Endothelial cell of umbilical vein (primary cell): ENCODE data around the gene MDFIC. TPM values are rescaled to one million over a fixed set of nuclear protein-coding genes. Genes with fewer than 3 reads are reported as not detected.

Experiments
- BruUV-seq: library from RNA; stranded (reverse); fragments of 400-500 nt; replicated peaks from 2 replicates; lab custom pipeline; 2021; lab: Mats Ljungman, UMichigan
- CTCF ChIA-PET: fragments of 300-600, 350-600 bp; sonication (Branson Sonifier 250); formaldehyde crosslinking; loops from one replicate; lab custom pipeline; 2021; ENCODE audit warnings: antibody characterized with exemption, inconsistent platforms; lab: Charles Lee
- POLR2A ChIA-PET: fragments of 300-600, 350-600 bp; sonication (Branson Sonifier 250); formaldehyde crosslinking; loops from one replicate; lab custom pipeline; 2021; ENCODE audit warnings: antibody characterized with exemption, inconsistent platforms; lab: Charles Lee
- DNase-seq: peaks from one replicate; pipeline ENCODE4 v3.0.0-alpha.2; 2011; ENCODE audit warnings: low read depth, low spot score
- FAIRE-seq: peaks from 2 replicates; lab custom pipeline; 2011; peaks lifted over from hg19 to GRCh38; lab: Jason Lieb, UNC
- H2AFZ ChIP-seq: 2 replicates; pipeline ENCODE4 v1.6.0; 2012; ENCODE audit warnings: low read depth, low read length, control low read depth, inconsistent platforms
- H3K27ac ChIP-seq: 2 replicates; pipeline ENCODE4 v1.5.1; 2011; ENCODE audit warnings: low read depth, mild to moderate bottlenecking, control low read depth, low read length, moderate library complexity; ENCODE audit not compliant: insufficient read depth
- H3K27me3 ChIP-seq, 2 experiments: 2 replicates each; pipeline versions ENCODE4 v1.6.0 to v1.6.1; 2011; ENCODE audit warnings: low read length in 2 of 2, mixed read lengths in 1 of 2; ENCODE audit not compliant: control insufficient read depth in 2 of 2, insufficient read depth in 2 of 2
- H3K36me3 ChIP-seq, 2 experiments: 2 replicates in 1 of 2; 3 replicates in 1 of 2; pipeline ENCODE4 v1.5.1; 2011; ENCODE audit warnings: low read length in 2 of 2, mild to moderate bottlenecking in 1 of 2, moderate library complexity in 1 of 2; ENCODE audit not compliant: control insufficient read depth in 2 of 2, insufficient read depth in 2 of 2; ENCODE audit errors: extremely low read depth in 1 of 2
- H3K4me1 ChIP-seq: 3 replicates; pipeline ENCODE4 v1.5.1; 2011; ENCODE audit warnings: mild to moderate bottlenecking, low read length; ENCODE audit not compliant: control insufficient read depth, insufficient read depth; ENCODE audit errors: extremely low read depth
- H3K4me2 ChIP-seq: 2 replicates; pipeline ENCODE4 v1.6.1; 2011; ENCODE audit warnings: low read length, control low read depth, mixed read lengths; ENCODE audit not compliant: insufficient read depth
- H3K4me3 ChIP-seq, 3 experiments: fragments of 200-600 bp in 1 of 3; sonication (generic), shearing (Covaris generic) in 1 of 3; replicated peaks in 1 of 3; 2 replicates each; pipeline ENCODE4 v1.5.1; 2011 to 2016; ENCODE audit warnings: control low read depth in 3 of 3, low read length in 3 of 3, mild to moderate bottlenecking in 2 of 3, inconsistent platforms in 1 of 3, low read depth in 1 of 3, moderate library complexity in 1 of 3; ENCODE audit not compliant: insufficient read depth in 1 of 3
- H3K79me2 ChIP-seq: 2 replicates; pipeline ENCODE4 v1.6.0; 2012; ENCODE audit warnings: low read length, inconsistent platforms; ENCODE audit not compliant: control insufficient read depth, insufficient read depth
- H3K9ac ChIP-seq: replicated peaks from 2 replicates; pipeline ENCODE3; 2011; ENCODE audit warnings: low read length, control low read depth; ENCODE audit not compliant: insufficient read depth; ENCODE audit errors: extremely low read depth
- H3K9me1 ChIP-seq: replicated peaks from 3 replicates; pipeline ENCODE4 v1.6.0; 2011; ENCODE audit warnings: mild to moderate bottlenecking, low read length; ENCODE audit not compliant: control insufficient read depth, insufficient read depth; ENCODE audit errors: extremely low read depth
- H3K9me3 ChIP-seq: replicated peaks from 2 replicates; pipeline ENCODE4 v1.5.1; 2012; ENCODE audit warnings: low read length, inconsistent platforms; ENCODE audit not compliant: control insufficient read depth, insufficient read depth
- H4K20me1 ChIP-seq: replicated peaks from 2 replicates; pipeline ENCODE3; 2011; ENCODE audit warnings: mild to moderate bottlenecking, low read length; ENCODE audit not compliant: control insufficient read depth, insufficient read depth; ENCODE audit errors: extremely low read depth
- CTCF ChIP-seq, 2 donors: IDR thresholded peaks; 1 replicate in 1 of 2; 2 replicates in 1 of 2; pipeline ENCODE4 v1.5.1; 2011; ENCODE audit warnings: low read length in 2 of 2, mild to moderate bottlenecking in 2 of 2, moderate library complexity in 2 of 2, control low read depth in 1 of 2, inconsistent platforms in 1 of 2, low read depth in 1 of 2; ENCODE audit not compliant: insufficient read depth in 1 of 2; ENCODE audit errors: extremely low read depth in 1 of 2
- EZH2 ChIP-seq: IDR thresholded peaks from 2 replicates; pipeline ENCODE4 v1.6.1; 2012; ENCODE audit warnings: borderline replicate concordance, low read depth, mild to moderate bottlenecking, moderate library complexity, low read length, inconsistent platforms; ENCODE audit not compliant: severe bottlenecking
- FOS ChIP-seq: IDR thresholded peaks from 2 replicates; pipeline ENCODE4 v1.6.1; 2011; ENCODE audit warnings: mild to moderate bottlenecking, low read length, moderate library complexity, borderline replicate concordance; ENCODE audit not compliant: insufficient read depth
- GATA2 ChIP-seq: IDR thresholded peaks from 2 replicates; pipeline ENCODE4 v1.7.0; 2011; ENCODE audit warnings: low read depth, mild to moderate bottlenecking, moderate library complexity, mixed read lengths, low read length; ENCODE audit not compliant: insufficient read length, insufficient read depth
- JUN ChIP-seq: IDR thresholded peaks from 2 replicates; pipeline ENCODE4 v1.6.1; 2011; ENCODE audit warnings: borderline replicate concordance, low read depth; ENCODE audit not compliant: insufficient read length, insufficient read depth
- MAX ChIP-seq: IDR thresholded peaks from 2 replicates; pipeline ENCODE4 v1.6.1; 2011; ENCODE audit not compliant: insufficient read depth, insufficient read length
- MYC ChIP-seq: IDR thresholded peaks from one replicate; pipeline ENCODE4 v1.6.1; 2011; ENCODE audit warnings: mild to moderate bottlenecking, low read depth, low read length
- POLR2A ChIP-seq: IDR thresholded peaks from 2 replicates; pipeline ENCODE4 v1.6.1; 2012; ENCODE audit warnings: low read depth, mild to moderate bottlenecking, control low read depth, low read length
- POLR2AphosphoS5 ChIP-seq: IDR thresholded peaks from 2 replicates; pipeline ENCODE4 v1.6.1; 2012; ENCODE audit warnings: low read depth, mild to moderate bottlenecking, control low read depth, low read length, moderate library complexity; ENCODE audit not compliant: insufficient read depth
- dilution Hi-C: fragments of 300-500 bp; cut with MboI; formaldehyde crosslinking; loops from one replicate; pipeline ENCODE4 v1.15.0; 2019; ENCODE audit warnings: low sequenced_read_pairs; ENCODE audit not compliant: extremely low pct_ligation_motif_present
- intact Hi-C: fragments of 100-400 bp; cut with micrococcal nuclease; formaldehyde crosslinking; loops from one replicate; pipeline ENCODE4 v1.10.0; 2022
- polyA plus RNA-seq, 4 experiments: library from polyadenylated mRNA; depleted of rRNA in 3 of 4; stranded (reverse) in 3 of 4; unstranded in 1 of 4; fragments of >200 nt; gene quantifications; 2 replicates each; pipeline versions ENCODE4 v1.2.1 to v1.2.3, GENCODE V29; 2011 to 2012; ENCODE audit warnings: missing spikeins in 1 of 4
- total RNA-seq: library from RNA; stranded (reverse); gene quantifications from 2 replicates; pipeline ENCODE4 v1.2.3, GENCODE V29; 2021

Gene MDFIC
- total and polyA plus RNA-seq, 2 donors (not counting 3 experiments of a cell fraction or from before 2014, with no cell fraction given), result 6.5 to 14.2 TPM

DNA sequence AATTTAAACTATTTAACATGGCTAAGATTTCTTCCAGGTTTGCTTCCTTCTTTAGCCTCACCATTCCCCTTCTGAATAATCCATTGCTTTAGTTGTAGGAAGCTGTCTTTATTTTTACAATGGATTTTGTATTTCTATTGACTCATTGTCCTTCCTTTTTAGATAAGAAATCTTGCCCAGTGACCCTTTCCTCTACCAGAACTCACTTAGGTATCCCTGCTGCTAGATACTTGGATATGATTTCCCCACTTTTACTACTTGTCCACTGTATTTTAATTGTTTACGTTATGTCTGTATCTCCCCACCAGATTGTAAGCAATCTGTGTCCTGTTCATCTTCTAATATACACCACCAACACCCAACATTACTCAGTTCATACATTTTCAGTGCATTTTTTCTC, 47.7 kb upstream of the MDFIC start:
- H3K27ac ChIP-seq, result no peak overlapping the region
- no peak overlapping the region for H2AFZ ChIP-seq
- H4K20me1 ChIP-seq, result no peaks in the 10 kb centered on the region
- H3K9me3 ChIP-seq, result no peaks in the 10 kb centered on the region
- no peaks in the 10 kb centered on the region for H3K79me2 ChIP-seq
- H3K9me1 ChIP-seq, result no peaks in the 10 kb centered on the region
- BruUV-seq, result no TSS peak
- H3K36me3 ChIP-seq, result no peaks in the 10 kb centered on the region
- H3K9ac ChIP-seq, result no peak overlapping the region
- DNase-seq (peak; percentile 77), FAIRE-seq (peak; percentile 56)
- H3K4me2 ChIP-seq, result peak overlapping the region; percentile 33
- peaks cover 21% of the 10 kb centered on the region for H3K4me1 ChIP-seq
- H3K4me3 ChIP-seq, result no peak overlapping the region
- H3K27me3 ChIP-seq, result no peaks in the 10 kb centered on the region
- intact Hi-C loops (no loop called here), dilution Hi-C loops (no loop called here)
- CTCF ChIA-PET, result interaction anchor here (1.0 to 1.7 kb wide), 7 partner anchors 8 to 977 kb away, joined by 3 to 14 read pairs (median 4); no protein-coding TSS in a partner anchor
- POLR2A ChIA-PET, result no interaction called here
- TF ChIP-seq EZH2 (no peak), MAX (no peak), JUN (peak; percentile 70), POLR2AphosphoS5 (no peak), POLR2A (no peak), FOS (peak; percentile 80), GATA2 (peak; percentile 84), CTCF (IDR thresholded peaks at IDR 0.05; ENCODE audit: extremely low read depth in 1 of 2, insufficient read depth in 1 of 2, low read depth in 1 of 2, low read length in 2 of 2) (no peak), MYC (no peak)
